K562 (cell line): ENCODE results near the gene FUNDC1. TPM values are rescaled to one million over a fixed set of nuclear protein-coding genes. Genes with fewer than 3 reads are reported as not detected.

Experiments
- ATAC-seq: fragments of 200-7000 bp; cut with Tn5 transposase; 3 replicates; pipeline ENCODE4 v1.9.1; 2020; ENCODE audit warnings: moderate library complexity
- BruUV-seq: library from RNA; stranded (reverse); fragments of 400-500 nt; replicated peaks from 2 replicates; lab custom pipeline; 2021; lab: Mats Ljungman, UMichigan
- CTCF ChIA-PET: fragments of 300-600 bp; formaldehyde crosslinking; extraction: SDS; loops from one replicate; lab custom pipeline; 2021; ENCODE audit warnings: low intra/inter-chr PET ratio; lab: Yijun Ruan, JAX
- POLR2A ChIA-PET: fragments of 300-600, 350-650 bp; sonication (Branson Sonifier 250); formaldehyde crosslinking; extraction: SDS; loops from one replicate; lab custom pipeline; 2021; ENCODE audit warnings: antibody characterized with exemption, inconsistent platforms; lab: Yijun Ruan, JAX
- DNase-seq, 4 experiments: peaks; one replicate each; pipeline versions ENCODE4 v3.0.0 to v3.0.0-alpha.2; 2011 to 2018; ENCODE audit warnings: low spot score in 3 of 4, mixed read lengths in 3 of 4; ENCODE audit errors: extremely low read depth in 1 of 4
- FAIRE-seq: peaks from 2 replicates; lab custom pipeline; 2011; peaks lifted over from hg19 to GRCh38; lab: Jason Lieb, UNC
- H2AFZ ChIP-seq: 2 replicates; pipeline ENCODE4 v1.6.0; 2011; ENCODE audit warnings: low read depth, low read length, control low read depth, inconsistent platforms
- H3K27ac ChIP-seq: fragments of 200-600 bp; 3 replicates; pipeline ENCODE4 v1.8.0; 2011; ENCODE audit warnings: low read depth, mild to moderate bottlenecking, control low read depth, inconsistent platforms, low read length, moderate library complexity, mixed read lengths; ENCODE audit errors: extremely low read depth
- H3K27me3 ChIP-seq, 2 experiments: fragments of 300-600 bp in 1 of 2; 2 replicates in 1 of 2; 3 replicates in 1 of 2; pipeline versions ENCODE4 v1.6.0 to v1.8.0; 2011; ENCODE audit warnings: inconsistent platforms in 2 of 2, low read length in 2 of 2, mild to moderate bottlenecking in 1 of 2, mixed read lengths in 1 of 2, moderate library complexity in 1 of 2; ENCODE audit not compliant: control insufficient read depth in 2 of 2, insufficient read depth in 2 of 2
- H3K36me3 ChIP-seq: fragments of 300-600 bp; 3 replicates; pipeline ENCODE4 v1.8.0; 2011; ENCODE audit warnings: mild to moderate bottlenecking, low read length, inconsistent platforms; ENCODE audit not compliant: control insufficient read depth, insufficient read depth
- H3K4me1 ChIP-seq, 2 experiments: fragments of 200-600 bp in 1 of 2; replicated peaks in 1 of 2; 2 replicates in 1 of 2; 3 replicates in 1 of 2; pipeline versions ENCODE4 v1.5.1 to v1.8.0; 2011; ENCODE audit warnings: inconsistent platforms in 2 of 2, low read length in 2 of 2, mild to moderate bottlenecking in 1 of 2, mixed read lengths in 1 of 2, moderate library complexity in 1 of 2; ENCODE audit not compliant: control insufficient read depth in 2 of 2, insufficient read depth in 2 of 2
- H3K4me2 ChIP-seq: 2 replicates; pipeline ENCODE4 v1.6.1; 2011; ENCODE audit warnings: low read length, control low read depth, inconsistent platforms, mixed read lengths; ENCODE audit not compliant: insufficient read depth
- H3K4me3 ChIP-seq: fragments of 200-600 bp; sonication (generic), shearing (Covaris generic); 2 replicates; pipeline ENCODE4 v1.5.1; 2016; ENCODE audit warnings: control low read depth, inconsistent platforms
- H3K79me2 ChIP-seq: fragments of 200-600 bp; 3 replicates; pipeline ENCODE4 v1.8.0; 2011; ENCODE audit warnings: low read length, inconsistent platforms; ENCODE audit not compliant: control insufficient read depth, insufficient read depth
- H3K9ac ChIP-seq, 2 experiments: 2 replicates each; pipeline versions ENCODE4 v1.6.0 to v1.6.1; 2011; ENCODE audit warnings: low read depth in 2 of 2, low read length in 2 of 2, control low read depth in 1 of 2, inconsistent platforms in 1 of 2, mild to moderate bottlenecking in 1 of 2, mixed read lengths in 1 of 2; ENCODE audit not compliant: insufficient read depth in 1 of 2
- H3K9me1 ChIP-seq: one replicate; pipeline ENCODE4 v1.6.0; 2011; ENCODE audit warnings: inconsistent platforms, mild to moderate bottlenecking, low read length, moderate library complexity; ENCODE audit not compliant: control insufficient read depth, insufficient read depth
- H3K9me3 ChIP-seq: replicated peaks from 2 replicates; pipeline ENCODE4 v1.5.1; 2011; ENCODE audit warnings: low read depth, low read length, inconsistent platforms; ENCODE audit not compliant: control insufficient read depth, insufficient read depth
- H4K20me1 ChIP-seq: replicated peaks from 2 replicates; pipeline ENCODE4 v1.6.1; 2011; ENCODE audit warnings: low read length, inconsistent platforms, mixed read lengths; ENCODE audit not compliant: control insufficient read depth, insufficient read depth
- CBFB ChIP-seq: sonication (generic); formaldehyde crosslinking; IDR thresholded peaks from 2 replicates; pipeline ENCODE4 v1.4.0; 2020; ENCODE audit warnings: mild to moderate bottlenecking, missing genetic modification reagents
- CBX5 ChIP-seq: IDR thresholded peaks from 2 replicates; pipeline ENCODE4 v1.6.1; 2014; ENCODE audit warnings: low read depth, borderline replicate concordance
- DDX20 ChIP-seq: fragments of 450-650 bp; IDR thresholded peaks from 2 replicates; pipeline ENCODE4 v1.6.1; 2016; ENCODE audit warnings: missing genetic modification characterization, low read depth, mild to moderate bottlenecking, missing compliant biosample characterization, moderate library complexity
- FOSL1 ChIP-seq: fragments of 200-800 bp; sonication (Bioruptor generic); conservative IDR thresholded peaks from 2 replicates; pipeline ENCODE4 v1.6.1; 2016; ENCODE audit warnings: missing genetic modification characterization, missing compliant biosample characterization
- NELFE ChIP-seq: IDR thresholded peaks from 2 replicates; pipeline ENCODE4 v1.6.1; 2011; ENCODE audit warnings: mild to moderate bottlenecking; ENCODE audit not compliant: insufficient read depth, insufficient read length
- SMARCA4 ChIP-seq: fragments of 450-650 bp; IDR thresholded peaks from 2 replicates; pipeline ENCODE4 v1.6.1; 2016
- SPI1 ChIP-seq: IDR thresholded peaks from 2 replicates; pipeline ENCODE4 v1.6.1; 2011; ENCODE audit warnings: low read depth, low read length, control low read depth, borderline replicate concordance
- TOE1 ChIP-seq, 2 experiments: fragments of 450-650 bp in 1 of 2; sonication (generic) in 1 of 2; formaldehyde crosslinking in 1 of 2; IDR thresholded peaks; 2 replicates each; pipeline versions ENCODE4 v1.7.1 to v1.8.0; 2016 to 2022; ENCODE audit warnings: borderline replicate concordance in 2 of 2, mild to moderate bottlenecking in 2 of 2, antibody characterized with exemption in 1 of 2, inconsistent platforms in 1 of 2, low read depth in 1 of 2, missing genetic modification reagents in 1 of 2, moderate library complexity in 1 of 2
- YY1 ChIP-seq, 3 experiments: IDR thresholded peaks; 2 replicates each; pipeline ENCODE4 v1.6.1; 2011; ENCODE audit warnings: low read length in 2 of 3, mild to moderate bottlenecking in 2 of 3, moderate library complexity in 2 of 3, borderline replicate concordance in 1 of 3, control low read depth in 1 of 3, low read depth in 1 of 3; ENCODE audit not compliant: insufficient read depth in 3 of 3, insufficient replicate concordance in 2 of 3, control insufficient read depth in 1 of 3, insufficient read length in 1 of 3; ENCODE audit errors: extremely low read depth in 1 of 3
- ZNF311 ChIP-seq: fragments of 250-450 bp; sonication (Bioruptor Pico); IDR thresholded peaks from 2 replicates; pipeline ENCODE4 v1.4.0; 2020; ENCODE audit warnings: mild to moderate bottlenecking, moderate library complexity
- WGBS: fragments of 100-300 bp; shearing (Covaris generic); methylation state at CpG from one replicate; pipeline ENCODE4 v1.1.6; 2016; ENCODE audit warnings: low coverage, mixed read lengths; ENCODE audit not compliant: insufficient coverage; ENCODE audit errors: missing lambda C conversion rate; 5-methylcytosine and 5-hydroxymethylcytosine counted together
- in situ Hi-C: fragments of 300-500 bp; cut with MboI; formaldehyde crosslinking; loops from 4 replicates; pipeline ENCODE4 v1.15.0; 2018; ENCODE audit warnings: inconsistent platforms, mixed read lengths
- intact Hi-C: fragments of 100-400 bp; cut with micrococcal nuclease; formaldehyde crosslinking; loops from 2 replicates; pipeline ENCODE4 v1.14.2; 2022
- polyA plus RNA-seq, 8 experiments: library from polyadenylated mRNA; depleted of rRNA in 4 of 8; stranded (reverse) in 5 of 8; unstranded in 3 of 8; fragments of >200 nt; fragmentation: Nextera tagmentation in 2 of 8; fragmentation: Illumina TruSeq in 1 of 8; extraction: Ambion mirVana in 2 of 8; extraction: Trizol in 1 of 8; gene quantifications; 2 replicates each; pipeline versions ENCODE4 v1.2.1 to v1.2.3, GENCODE V29; 2011 to 2014; ENCODE audit warnings: inconsistent platforms in 1 of 8, missing spikeins in 1 of 8
- total RNA-seq, 7 experiments: library from RNA; depleted of rRNA in 6 of 7; stranded (reverse); fragments of >200 nt in 6 of 7; fragmentation: Illumina TruSeq in 2 of 7; extraction: Trizol in 2 of 7; gene quantifications; 2 replicates each; pipeline versions ENCODE4 v1.2.1 to v1.2.3, GENCODE V29; 2011 to 2021; ENCODE audit warnings: low replicate concordance in 1 of 7

The FUNDC1 gene
- total and polyA plus RNA-seq, 9 of the 15 experiments (the other 6 are each of a cell fraction or from before 2014, with no cell fraction given): 15.6 to 59.1 (median 29.3) TPM

- peak; percentile 72 for TF ChIP-seq FOSL1 (tag)
- peak; percentile 90 for TF ChIP-seq DDX20 (tag)
- peak; percentile 89 for TF ChIP-seq ZNF311 (CRISPR knock-in tag)
- TF ChIP-seq CBX5: no peak
- no peak for TF ChIP-seq CBFB (CRISPR knock-in tag)
- TF ChIP-seq NELFE: no peak
- TF ChIP-seq YY1 (IDR thresholded peaks at IDR 0.05; ENCODE audit: borderline replicate concordance in 1 of 3, control insufficient read depth in 1 of 3, extremely low read depth in 1 of 3, insufficient read depth in 3 of 3, insufficient read length in 1 of 3, insufficient replicate concordance in 2 of 3, low read depth in 1 of 3, low read length in 2 of 3): peak in 1 of 3 experiments; percentile 14
- no peak for TF ChIP-seq SMARCA4
These were observed 58.6 kb downstream of the FUNDC1 start (continued) for GRCh38 chrX:44483965-44484606.

- TF ChIP-seq SPI1 (peak; percentile 94), TOE1 (IDR thresholded peaks at IDR 0.05; ENCODE audit: borderline replicate concordance) (no peak), TOE1 (CRISPR knock-in tag; IDR thresholded peaks at IDR 0.05; ENCODE audit: borderline replicate concordance, low read depth) (no peak)
- Histone ChIP-seq H3K4me2 (no peak overlapping the region), H3K36me3 (no peaks in the 10 kb centered on the region), H3K9me1 (no peaks in the 10 kb centered on the region), H3K4me1 (peaks cover 5 to 22% of the 10 kb centered on the region in 2 experiments; a peak in 4 of 5 replicates), H3K79me2 (no peaks in the 10 kb centered on the region), H3K27ac (no peak overlapping the region), H3K4me3 (no peak overlapping the region), H3K9me3 (no peaks in the 10 kb centered on the region), H4K20me1 (no peaks in the 10 kb centered on the region), H3K9ac (no peak overlapping the region), H3K27me3 (no peaks in the 10 kb centered on the region), H2AFZ (0 out of 2 replicates have a peak overlapping the region, but pooled peaks have one; percentile 17)
- no peak for ATAC-seq
- no peak for DNase-seq
- ChIA-PET POLR2A (no interaction called here), CTCF (no interaction called here)
- intact Hi-C loops: no loop called here
- BruUV-seq: no TSS peak
- no peak for FAIRE-seq
- 38% methylated on average over 1 of the region's 1 CpG for WGBS
- in situ Hi-C loops: no loop called here
These were observed 60.1 kb downstream of the FUNDC1 start for GRCh38 chrX:44482575-44482974.
